Right ventricle myocardium superior (tissue), 1 donor: Measurements from ENCODE around the gene PRADC1. TPM values are rescaled to one million over a fixed set of nuclear protein-coding genes. Genes with fewer than 3 reads are reported as not detected.

Source experiments
- ATAC-seq: fragments of 200-7000 bp; cut with Tn5 transposase; one replicate; pipeline ENCODE4 v1.9.1; 2020; ENCODE audit warnings: mild to moderate bottlenecking; ENCODE audit not compliant: poor library complexity
- DNase-seq: peaks from one replicate; pipeline ENCODE4 v3.0.0-alpha.2; 2020
- intact Hi-C: fragments of 100-400 bp; cut with DNase I; formaldehyde crosslinking; loops from one replicate; pipeline ENCODE4 v1.11.2; 2022
- total RNA-seq: library from RNA; stranded (reverse); fragmentation: NEBNext Ultra II Directional; extraction: Animal tissue kit (Norgen Biotek cat#: 25700); gene quantifications from one replicate; pipeline ENCODE4 v1.2.1, GENCODE V29; 2021
- donor health status: DM: no; HTN: yes; CAD: no; lungs with severe emphysema.

The PRADC1 gene
- total RNA-seq, 1 donor from 2014 or later = 91.6 TPM

- intact Hi-C loops = no loop called here
- ATAC-seq = no peak
- no peak for DNase-seq
Observed at GRCh38 chr2:73246850-73247249, 13.8 kb upstream of the PRADC1 start.

- intact Hi-C loops = no loop called here
- ATAC-seq = no peak
Observed at GRCh38 chr2:73244580-73244979, 11.5 kb upstream of the PRADC1 start.

GRCh38 chr2:73243884-73244570, 11.0 kb upstream of the PRADC1 start:
- ATAC-seq = peak; percentile 61

More at GRCh38 chr2:73244580-73244979, 11.5 kb upstream of the PRADC1 start:
- no peak for DNase-seq

GRCh38 chr2:73239776-73240175, 6.7 kb upstream of the PRADC1 start:
- ATAC-seq = no peak
- DNase-seq = no peak
- intact Hi-C loops = no loop called here

More at GRCh38 chr2:73243884-73244570, 11.0 kb upstream of the PRADC1 start:
- intact Hi-C loops = no loop called here
- DNase-seq = no peak

- DNase-seq (no peak), ATAC-seq (no peak)
- intact Hi-C loops = no loop called here
Observed at GRCh38 chr2:73238976-73239375, 5.9 kb upstream of the PRADC1 start.

- no peak for ATAC-seq
- DNase-seq = no peak
- intact Hi-C loops = no loop called here
Observed at GRCh38 chr2:73238149-73238548, 5.1 kb upstream of the PRADC1 start.

GRCh38 chr2:73237168-73237567, 4.1 kb upstream of the PRADC1 start:
- ATAC-seq = no peak
- intact Hi-C loops = no loop called here
- DNase-seq = no peak

GRCh38 chr2:73235315-73236028, 2.4 kb upstream of the PRADC1 start:
- ATAC-seq (no peak), DNase-seq (no peak)
- intact Hi-C loops = no loop called here

- ATAC-seq = peak; percentile 93
- intact Hi-C loops = no loop called here
Observed at GRCh38 chr2:73233932-73234832, 1.1 kb upstream of the PRADC1 start, which contains the start of gene CCT7. Gene CCT7, plus strand, starts transcription at chr2:73234308. Its CDS starts 71 bp downstream, at chr2:73234379.

GRCh38 chr2:73232403-73233153, 461 bp downstream of the PRADC1 start:
- DNase-seq = no peak
- peak; percentile 0 for ATAC-seq
- intact Hi-C loops = no loop called here

More at GRCh38 chr2:73233932-73234832, 1.1 kb upstream of the PRADC1 start, which contains the start of gene CCT7:
- peak; percentile 91 for DNase-seq

GRCh38 chr2:73228631-73229030, 4.4 kb downstream of the PRADC1 start:
- ATAC-seq = no peak
- intact Hi-C loops = no loop called here

GRCh38 chr2:73227086-73227485, 6.0 kb downstream of the PRADC1 start:
- ATAC-seq = no peak
- no peak for DNase-seq

More at GRCh38 chr2:73228631-73229030, 4.4 kb downstream of the PRADC1 start:
- no peak for DNase-seq

GRCh38 chr2:73225513-73226360, 7.3 kb downstream of the PRADC1 start:
- intact Hi-C loops = no loop called here
- DNase-seq (no peak), ATAC-seq (peak; percentile 52)

More at GRCh38 chr2:73227086-73227485, 6.0 kb downstream of the PRADC1 start:
- intact Hi-C loops = no loop called here

GRCh38 chr2:73223821-73224220, 9.2 kb downstream of the PRADC1 start:
- intact Hi-C loops = no loop called here
- DNase-seq = no peak
- no peak for ATAC-seq

- intact Hi-C loops = no loop called here
- ATAC-seq (no peak), DNase-seq (no peak)
Observed at GRCh38 chr2:73218298-73218697, 14.7 kb downstream of the PRADC1 start.

GRCh38 chr2:73217826-73218225, 15.2 kb downstream of the PRADC1 start:
- intact Hi-C loops = no loop called here
- DNase-seq = no peak
- ATAC-seq = no peak

GRCh38 chr2:73217160-73217559, 15.9 kb downstream of the PRADC1 start:
- ATAC-seq = no peak
- intact Hi-C loops = no loop called here
- no peak for DNase-seq
